H1 (cell line): Measurements from ENCODE around the gene ANAPC7. TPM values are rescaled to one million over a fixed set of nuclear protein-coding genes. Genes with fewer than 3 reads are reported as not detected.

ENCODE experiments used
- CTCF ChIA-PET: fragments of 300-600 bp; sonication (Branson Sonifier 250); formaldehyde crosslinking; loops from one replicate; lab custom pipeline; 2021; ENCODE audit not compliant: partially characterized antibody; lab: Charles Lee
- POLR2A ChIA-PET: fragments of 300-600 bp; sonication (Branson Sonifier 250); formaldehyde crosslinking; loops from one replicate; lab custom pipeline; 2021; ENCODE audit warnings: inconsistent platforms; ENCODE audit not compliant: partially characterized antibody; lab: Charles Lee
- DNase-seq, 2 experiments: peaks; one replicate each; pipeline versions ENCODE4 v3.0.0 to v3.0.0-alpha.2; 2010 to 2022; ENCODE audit warnings: low spot score in 2 of 2, low read depth in 1 of 2, mixed read lengths in 1 of 2
- FAIRE-seq: peaks from 2 replicates; lab custom pipeline; 2011; peaks lifted over from hg19 to GRCh38; lab: Jason Lieb, UNC
- H2AFZ ChIP-seq: 2 replicates; pipeline ENCODE4 v1.8.1; 2012; ENCODE audit warnings: low read length, inconsistent platforms
- H2AK5ac ChIP-seq: 2 replicates; pipeline ENCODE4 v1.6.1; 2013; ENCODE audit warnings: low read depth, low read length
- H2BK120ac ChIP-seq: replicated peaks from 2 replicates; pipeline ENCODE3; 2013; ENCODE audit warnings: low read depth, low read length, inconsistent platforms
- H2BK12ac ChIP-seq: 2 replicates; pipeline ENCODE4 v1.6.1; 2013; ENCODE audit warnings: low read depth, low read length
- H2BK15ac ChIP-seq: 2 replicates; pipeline ENCODE4 v1.6.1; 2013; ENCODE audit warnings: low read length
- H2BK20ac ChIP-seq: 2 replicates; pipeline ENCODE4 v1.6.1; 2013; ENCODE audit warnings: low read length
- H2BK5ac ChIP-seq: 2 replicates; pipeline ENCODE4 v1.6.1; 2013; ENCODE audit warnings: low read depth, low read length
- H3K14ac ChIP-seq: 2 replicates; pipeline ENCODE4 v1.6.1; 2013; ENCODE audit warnings: inconsistent platforms; ENCODE audit not compliant: insufficient read length
- H3K18ac ChIP-seq: 2 replicates; pipeline ENCODE4 v1.6.1; 2013; ENCODE audit warnings: low read length; ENCODE audit errors: extremely low read depth
- H3K23ac ChIP-seq: 2 replicates; pipeline ENCODE4 v1.6.1; 2013; ENCODE audit warnings: inconsistent platforms; ENCODE audit not compliant: insufficient read length
- H3K23me2 ChIP-seq: 2 replicates; pipeline ENCODE4 v1.6.1; 2013; ENCODE audit warnings: low read depth, low read length
- H3K27ac ChIP-seq: 2 replicates; pipeline ENCODE4 v1.6.1; 2011; ENCODE audit warnings: low read depth, low read length, inconsistent platforms
- H3K27me3 ChIP-seq, 4 experiments: replicated peaks in 1 of 4; 1 replicate in 1 of 4; 2 replicates in 3 of 4; pipeline versions ENCODE4 v1.6.1 to v1.8.1; 2011 to 2013; ENCODE audit warnings: low read length in 3 of 4, mild to moderate bottlenecking in 3 of 4, inconsistent platforms in 2 of 4, mixed read lengths in 2 of 4, moderate library complexity in 1 of 4; ENCODE audit not compliant: control insufficient read depth in 3 of 4, insufficient read depth in 3 of 4; ENCODE audit errors: extremely low read depth in 1 of 4
- H3K36me3 ChIP-seq, 4 experiments: 2 replicates each; pipeline versions ENCODE4 v1.6.1 to v1.8.1; 2011 to 2013; ENCODE audit warnings: mild to moderate bottlenecking in 4 of 4, low read length in 3 of 4, moderate library complexity in 2 of 4, control low read depth in 1 of 4, inconsistent platforms in 1 of 4; ENCODE audit not compliant: insufficient read depth in 4 of 4, control insufficient read depth in 2 of 4
- H3K4ac ChIP-seq: replicated peaks from 2 replicates; pipeline ENCODE3; 2013; ENCODE audit warnings: low read length, low read depth, mixed read lengths, inconsistent platforms; ENCODE audit not compliant: insufficient read length
- H3K4me1 ChIP-seq, 4 experiments: replicated peaks in 1 of 4; 1 replicate in 1 of 4; 2 replicates in 3 of 4; pipeline versions ENCODE4 v1.6.1 to v1.8.1; 2011 to 2013; ENCODE audit warnings: low read length in 3 of 4, inconsistent platforms in 2 of 4, mixed read lengths in 1 of 4; ENCODE audit not compliant: insufficient read depth in 4 of 4, control insufficient read depth in 3 of 4
- H3K4me2 ChIP-seq, 2 experiments: 2 replicates each; pipeline versions ENCODE4 v1.6.1 to v1.8.1; 2011 to 2013; ENCODE audit warnings: low read depth in 2 of 2, low read length in 2 of 2, control low read depth in 1 of 2, inconsistent platforms in 1 of 2, mild to moderate bottlenecking in 1 of 2; ENCODE audit not compliant: insufficient read depth in 1 of 2
- H3K4me3 ChIP-seq, 4 experiments: fragments of 200-600, 300-600 bp in 1 of 4; sonication (generic), shearing (Covaris generic), sonication (Bioruptor Twin) in 1 of 4; 2 replicates each; pipeline versions ENCODE4 v1.5.1 to v1.8.1; 2011 to 2016; ENCODE audit warnings: low read length in 4 of 4, low read depth in 3 of 4, control low read depth in 2 of 4, inconsistent platforms in 2 of 4, mild to moderate bottlenecking in 2 of 4, mixed read lengths in 1 of 4, moderate library complexity in 1 of 4; ENCODE audit not compliant: insufficient read depth in 2 of 4; ENCODE audit errors: extremely low read depth in 1 of 4
- H3K56ac ChIP-seq: replicated peaks from 2 replicates; pipeline ENCODE3; 2013; ENCODE audit warnings: low read depth, mild to moderate bottlenecking, mixed read lengths, low read length, inconsistent platforms; ENCODE audit not compliant: insufficient read length
- H3K79me1 ChIP-seq: 2 replicates; pipeline ENCODE4 v1.6.1; 2013; ENCODE audit warnings: low read depth, low read length, control low read depth
- H3K79me2 ChIP-seq, 2 experiments: 2 replicates each; pipeline versions ENCODE4 v1.6.1 to v1.8.1; 2012 to 2013; ENCODE audit warnings: low read length in 2 of 2, mild to moderate bottlenecking in 2 of 2, inconsistent platforms in 1 of 2; ENCODE audit not compliant: insufficient read depth in 2 of 2, control insufficient read depth in 1 of 2
- H3K9ac ChIP-seq, 4 experiments: replicated peaks in 1 of 4; 1 replicate in 1 of 4; 2 replicates in 3 of 4; pipeline versions ENCODE4 v1.6.1 to v1.8.1; 2011 to 2013; ENCODE audit warnings: low read depth in 3 of 4, low read length in 3 of 4, control low read depth in 2 of 4, mild to moderate bottlenecking in 2 of 4, moderate library complexity in 2 of 4, inconsistent platforms in 1 of 4; ENCODE audit errors: extremely low read depth in 1 of 4
- H3K9me3 ChIP-seq, 2 experiments: 2 replicates each; pipeline versions ENCODE4 v1.6.1 to v1.8.1; 2012 to 2013; ENCODE audit warnings: mild to moderate bottlenecking in 2 of 2, moderate library complexity in 2 of 2, control low read depth in 1 of 2, inconsistent platforms in 1 of 2, low read depth in 1 of 2, low read length in 1 of 2, mixed read lengths in 1 of 2; ENCODE audit not compliant: insufficient read depth in 2 of 2
- H4K20me1 ChIP-seq, 2 experiments: replicated peaks in 1 of 2; 2 replicates each; pipeline versions ENCODE3 to v1.8.1; 2011 to 2013; ENCODE audit warnings: inconsistent platforms in 2 of 2, low read length in 2 of 2, mild to moderate bottlenecking in 1 of 2; ENCODE audit not compliant: insufficient read depth in 2 of 2, control insufficient read depth in 1 of 2
- H4K5ac ChIP-seq: 2 replicates; pipeline ENCODE4 v1.6.1; 2013; ENCODE audit warnings: low read length, low read depth, mixed read lengths, inconsistent platforms; ENCODE audit not compliant: insufficient read length
- H4K8ac ChIP-seq: 2 replicates; pipeline ENCODE4 v1.8.0; 2013; ENCODE audit warnings: mild to moderate bottlenecking, moderate library complexity, low read length, inconsistent platforms; ENCODE audit not compliant: insufficient read depth; ENCODE audit errors: extremely low read depth
- H4K91ac ChIP-seq: replicated peaks from 2 replicates; pipeline ENCODE3; 2013; ENCODE audit warnings: low read length, mixed read lengths, inconsistent platforms; ENCODE audit not compliant: insufficient read length
- POLR2A ChIP-seq, 2 experiments: IDR thresholded peaks; 1 replicate in 1 of 2; 2 replicates in 1 of 2; pipeline ENCODE4 v1.6.1; 2011; ENCODE audit warnings: low read depth in 2 of 2, low read length in 2 of 2, mild to moderate bottlenecking in 2 of 2; ENCODE audit errors: control extremely low read depth in 1 of 2
- POLR2AphosphoS5 ChIP-seq: IDR thresholded peaks from 2 replicates; pipeline ENCODE4 v1.6.1; 2011; ENCODE audit warnings: low read depth, low read length
- WGBS, 2 experiments: shearing (Covaris generic) in 1 of 2; methylation state at CpG; one replicate each; pipeline versions ENCODE4 v1.1.6 to v1.1.7; 2013 to 2015; ENCODE audit warnings: low lambda C conversion rate in 2 of 2, mixed read lengths in 2 of 2, inconsistent platforms in 1 of 2, low coverage in 1 of 2, missing lambda C conversion rate in 1 of 2; ENCODE audit not compliant: insufficient replicate concordance in 2 of 2, insufficient coverage in 1 of 2, insufficient read length in 1 of 2; ENCODE audit errors: extremely low coverage in 1 of 2, missing lambda C conversion rate in 1 of 2; 5-methylcytosine and 5-hydroxymethylcytosine counted together
- polyA plus RNA-seq, 7 experiments: library from polyadenylated mRNA; depleted of rRNA in 3 of 7; stranded (reverse) in 5 of 7; unstranded in 2 of 7; fragments of >200 nt in 5 of 7; fragments of 200-250 nt in 2 of 7; gene quantifications; 1 replicate in 5 of 7; 2 replicates in 1 of 7; 4 replicates in 1 of 7; pipeline versions ENCODE4 v1.2.1 to v1.2.3, GENCODE V29; 2011 to 2013; ENCODE audit warnings: missing spikeins in 2 of 7, mixed read lengths in 2 of 7
- total RNA-seq: library from RNA; stranded (reverse); fragmentation: NEBNext Ultra II Directional; extraction: Animal tissue kit (Norgen Biotek cat#: 25700); gene quantifications from 2 replicates; pipeline ENCODE4 v1.2.1, GENCODE V29; 2021
- TF ChIP-seq, protein P1 (sequence below): IDR thresholded peaks from 2 replicates; pipeline ENCODE4 v1.6.1; 2012; ENCODE audit warnings: inconsistent platforms

The ANAPC7 gene
- total and polyA plus RNA-seq, 2 of the 8 experiments (the other 6 are each of a cell fraction or from before 2014, with no cell fraction given) = 72.8 to 105 TPM

- Histone ChIP-seq H2BK5ac (no peak overlapping the region; the same call in 1 of the 2 replicates), H2AK5ac (no peak overlapping the region), H3K18ac (no peak overlapping the region), H3K4me1 (no peaks in the 10 kb centered on the region; a peak in 1 of 7 replicates), H2BK20ac (no peak overlapping the region), H4K8ac (no peak overlapping the region), H2BK15ac (no peak overlapping the region), H3K23ac (no peak overlapping the region), H3K4me2 (no peak overlapping the region), H2AFZ (no peak overlapping the region), H3K27ac (no peak overlapping the region; the same call in 1 of the 2 replicates), H3K79me1 (no peaks in the 10 kb centered on the region; the same call in 1 of the 2 replicates), H2BK120ac (no peak overlapping the region), H3K79me2 (no peaks in the 10 kb centered on the region), H3K9ac (no peak overlapping the region), H4K91ac (no peak overlapping the region), H2BK12ac (no peak overlapping the region), H3K14ac (no peak overlapping the region), H3K4ac (no peak overlapping the region), H4K20me1 (peaks cover 0 to 12% of the 10 kb centered on the region in 2 experiments), H3K9me3 (no peaks in the 10 kb centered on the region), H3K36me3 (peaks cover 27 to 55% (median 48%) of the 10 kb centered on the region in 4 experiments), H4K5ac (no peak overlapping the region), H3K56ac (no peak overlapping the region), H3K23me2 (no peaks in the 10 kb centered on the region), H3K27me3 (no peaks in the 10 kb centered on the region), H3K4me3 (no peak overlapping the region)
- DNase-seq (no peak), FAIRE-seq (no peak)
- TF ChIP-seq POLR2A (IDR thresholded peaks at IDR 0.05; ENCODE audit: control extremely low read depth in 1 of 2, low read depth in 2 of 2, low read length in 2 of 2) (0 out of 3 replicates have a peak, but pooled peaks of 1 of the 2 experiments have one; percentile 42), POLR2AphosphoS5 (0 out of 2 replicates have a peak, but pooled peaks have one; percentile 22)
- TF ChIP-seq, protein P1, sequence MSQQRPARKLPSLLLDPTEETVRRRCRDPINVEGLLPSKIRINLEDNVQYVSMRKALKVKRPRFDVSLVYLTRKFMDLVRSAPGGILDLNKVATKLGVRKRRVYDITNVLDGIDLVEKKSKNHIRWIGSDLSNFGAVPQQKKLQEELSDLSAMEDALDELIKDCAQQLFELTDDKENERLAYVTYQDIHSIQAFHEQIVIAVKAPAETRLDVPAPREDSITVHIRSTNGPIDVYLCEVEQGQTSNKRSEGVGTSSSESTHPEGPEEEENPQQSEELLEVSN = no peak
- ChIA-PET POLR2A (interaction anchor here (0.6 to 6.7 kb wide), 16 partner anchors 11 to 293 kb away, joined by 3 to 69 read pairs (median 4); partner anchors contain the start of gene ARPC3), CTCF (interaction anchor here (0.6 to 2.4 kb wide), 3 partner anchors 13 to 59 kb away, joined by 3 to 10 read pairs (median 8); no protein-coding TSS in a partner anchor)
- WGBS, 2 experiments = 90% methylated on average over 7 of the region's 7 CpGs; no CpG with 5 or more reads in 1 of the 2 experiments
Observed at GRCh38 chr12:110372056-110372425, 31.5 kb downstream of the ANAPC7 start.
